HS-5 (cell line): Measurements from ENCODE around the gene CHD9.

Experiments
- DNase-seq: peaks from one replicate; pipeline ENCODE4 v3.0.0-alpha.2; 2012; ENCODE audit warnings: low read depth

Gene CHD9

DNA sequence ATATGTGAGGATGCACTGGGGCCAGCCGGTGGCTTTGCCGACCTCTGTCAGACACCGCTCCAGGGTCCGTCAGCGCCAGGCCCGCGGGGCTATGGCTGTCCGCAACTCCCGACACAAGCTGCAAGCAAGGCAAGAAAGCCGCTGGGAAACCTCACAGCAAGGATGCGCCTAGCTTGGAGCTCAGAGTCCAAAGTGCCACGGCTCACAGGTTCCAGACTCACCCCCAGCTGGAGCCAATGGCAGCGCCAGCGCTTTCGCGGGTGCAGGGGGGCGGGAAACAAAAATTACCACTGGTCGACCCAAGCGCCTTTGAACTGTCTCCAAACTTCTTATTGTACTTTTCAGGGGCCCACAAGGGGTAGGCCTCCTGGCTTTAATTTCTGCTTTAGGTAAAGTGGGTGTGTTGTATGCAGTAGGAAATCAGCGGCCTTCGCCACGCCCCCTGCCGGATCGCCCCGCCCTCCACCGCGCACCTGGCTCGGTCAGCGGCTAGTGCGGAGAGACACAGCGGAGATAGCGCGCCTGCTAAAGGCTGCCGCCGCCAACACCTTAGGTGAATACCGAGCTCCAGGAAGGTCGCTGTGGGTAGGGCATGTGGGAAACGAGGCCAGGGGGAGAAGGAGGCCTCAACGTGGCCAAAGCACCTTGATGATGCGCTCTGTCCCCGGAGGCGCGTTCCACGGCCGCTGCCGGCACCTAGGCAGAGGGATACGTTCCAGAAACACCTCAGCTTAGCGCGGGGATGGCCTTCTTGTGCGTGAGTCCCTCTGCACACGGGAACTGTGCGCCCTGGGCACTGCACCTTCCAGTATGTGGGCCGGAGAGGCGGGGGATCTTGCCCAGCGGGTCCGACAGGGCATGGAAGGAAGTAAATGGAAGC, 318.4 kb downstream of the CHD9 start:
- DNase-seq = no peak

DNA sequence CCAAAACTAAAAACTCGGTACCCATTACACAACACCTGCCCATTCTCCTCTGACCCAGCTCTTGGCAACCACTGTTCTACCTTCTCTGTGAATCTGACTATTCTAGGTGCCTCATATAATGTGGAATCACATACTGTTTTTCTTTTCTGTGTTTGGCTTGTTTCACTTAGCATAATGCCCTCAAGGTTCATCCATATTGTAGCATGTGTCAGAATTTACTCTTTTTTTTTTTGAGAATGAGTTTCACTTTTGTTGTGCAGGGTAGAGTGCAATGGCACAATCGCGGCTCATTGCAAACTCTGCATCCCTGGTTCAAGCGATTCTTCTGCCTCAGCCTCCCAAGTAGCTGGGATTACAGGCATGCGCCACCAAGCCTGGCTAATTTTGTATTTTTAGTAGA, 320.0 kb downstream of the CHD9 start:
- no peak for DNase-seq

DNA sequence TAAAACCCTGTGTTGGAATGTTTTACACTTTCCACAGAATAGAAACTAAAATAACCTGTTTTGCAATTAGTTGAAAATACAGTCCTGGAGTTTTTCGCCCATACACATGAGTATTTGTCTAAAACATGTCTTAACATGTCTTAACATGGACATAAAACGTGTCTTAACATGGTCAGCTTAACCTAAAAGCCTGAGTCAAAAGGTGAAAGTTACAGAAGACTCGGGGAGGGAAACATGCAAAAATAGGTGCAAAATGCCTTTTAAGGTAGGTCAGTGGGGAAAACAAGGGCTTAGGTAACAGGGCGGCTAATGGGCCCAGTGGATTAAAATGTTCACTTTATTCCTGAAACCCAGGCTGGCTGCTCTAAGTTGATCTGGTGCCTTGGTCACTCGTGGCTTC, 323.3 kb downstream of the CHD9 start:
- DNase-seq = no peak
